Measurements from ENCODE around the gene CCDC68. TPM values are rescaled to one million over a fixed set of nuclear protein-coding genes. Genes with fewer than 3 reads are reported as not detected.

CCDC68 gene
- total and polyA plus RNA-seq, 2 of the 4 experiments (the other 2 are of a cell fraction): 0.46 to 0.54 TPM

DNA sequence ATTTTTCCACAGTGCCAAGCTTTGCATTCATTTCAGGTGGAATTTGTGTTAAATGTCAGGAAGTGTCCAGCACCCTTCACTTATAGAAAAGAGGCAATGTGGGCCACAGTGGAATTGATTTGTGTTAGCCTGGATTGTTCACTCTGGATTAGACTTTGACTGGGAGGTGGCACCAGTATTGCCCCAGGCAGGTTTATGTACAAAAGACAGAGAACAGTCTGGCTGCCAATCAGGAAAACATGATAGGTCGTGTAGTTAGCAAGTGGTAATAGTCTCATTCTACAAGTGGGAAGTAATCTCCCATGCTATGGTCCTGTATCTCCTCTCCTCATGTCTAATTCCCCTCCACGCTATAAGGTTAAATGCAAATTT, 85.4 kb downstream of the CCDC68 start:
- Histone ChIP-seq H3K4me3 (ENCODE audit: insufficient read depth, low read depth, low read length) (no peak overlapping the region), H4K8ac (ENCODE audit: low read depth in 2 of 2, low read length in 2 of 2) (no peak overlapping the region), H3K56ac (ENCODE audit: extremely low read depth, insufficient read depth, low read length) (no peak overlapping the region), H3K27me3 (ENCODE audit: control insufficient read depth, insufficient read depth, low read length) (no peaks in the 10 kb centered on the region), H2BK120ac (ENCODE audit: low read depth, low read length) (no peak overlapping the region), H4K5ac (ENCODE audit: low read depth, low read length) (no peak overlapping the region), H2AK9ac (replicated peaks; ENCODE audit: low read depth, low read length, poor library complexity) (no peak overlapping the region), H3K4me2 (ENCODE audit: low read depth, low read length) (no peak overlapping the region), H4K91ac (ENCODE audit: insufficient read depth, low read depth, low read length) (no peak overlapping the region), H2BK20ac (ENCODE audit: low read depth, low read length) (no peak overlapping the region), H2BK5ac (ENCODE audit: low read depth, low read length, poor library complexity, severe bottlenecking) (no peak overlapping the region), H3K9me3 (ENCODE audit: control insufficient read depth, insufficient read depth, low read length) (no peaks in the 10 kb centered on the region), H3K18ac (ENCODE audit: low read depth, low read length) (no peak overlapping the region), H3K14ac (replicated peaks; ENCODE audit: low read depth, low read length) (no peak overlapping the region), H3K9ac (ENCODE audit: low read depth, low read length) (no peak overlapping the region), H2AK5ac (ENCODE audit: low read depth, low read length) (no peak overlapping the region), H3K23ac (ENCODE audit: low read depth, low read length) (no peak overlapping the region), H2BK15ac (ENCODE audit: low read depth, low read length) (no peak overlapping the region), H4K20me1 (ENCODE audit: insufficient read depth, low read length) (no peaks in the 10 kb centered on the region), H3K9me1 (ENCODE audit: insufficient read depth, low read length) (no peaks in the 10 kb centered on the region), H3K4me1 (ENCODE audit: control insufficient read depth, insufficient read depth, low read length) (peaks cover 2% of the 10 kb centered on the region; the same call in 1 of the 2 replicates), H3K27ac (ENCODE audit: insufficient read depth, low read length) (no peak overlapping the region), H3K79me1 (ENCODE audit: low read depth in 1 of 2, low read length in 2 of 2) (no peaks in the 10 kb centered on the region), H3K4ac (ENCODE audit: low read depth, low read length) (no peak overlapping the region), H2AFZ (replicated peaks; ENCODE audit: low read length, poor library complexity) (no peak overlapping the region), H3K36me3 (ENCODE audit: control insufficient read depth, insufficient read depth, low read length) (no peaks in the 10 kb centered on the region)
- POLR2A ChIA-PET (ENCODE audit: unreplicated experiment): no interaction called here
- no CpG with 5 or more reads among the region's 2 CpGs for WGBS, 2 experiments (ENCODE audit: extremely low coverage in 2 of 2, insufficient read length in 1 of 2)
- intact Hi-C loops (cut with micrococcal nuclease) (no loop called here), dilution Hi-C loops (cut with HindIII; ENCODE audit: low sequenced_read_pairs, unreplicated experiment) (no loop called here), in situ Hi-C loops (cut with MboI; ENCODE audit: low sequenced_read_pairs) (no loop called here)
- ATAC-seq (ENCODE audit: low read depth): no peak
- CTCF ChIA-PET: no interaction called here
- TF ChIP-seq MAFK (IDR thresholded peaks at IDR 0.05; ENCODE audit: low read depth, low read length): no peak
- no peak for TF ChIP-seq CHD1 (IDR thresholded peaks at IDR 0.05; ENCODE audit: low read depth, low read length)
- no peak for TF ChIP-seq FOS (IDR thresholded peaks at IDR 0.05; ENCODE audit: low read depth, low read length)
- TF ChIP-seq RAD21 (IDR thresholded peaks at IDR 0.05; ENCODE audit: low read length): no peak
- no peak for TF ChIP-seq SMC3 (IDR thresholded peaks at IDR 0.05; ENCODE audit: low read depth, low read length)
- TF ChIP-seq RFX5 (IDR thresholded peaks at IDR 0.05; ENCODE audit: low read depth, low read length): no peak
- TF ChIP-seq MXI1 (IDR thresholded peaks at IDR 0.05; ENCODE audit: borderline replicate concordance, low read depth, low read length): no peak
- TF ChIP-seq, protein P1, sequence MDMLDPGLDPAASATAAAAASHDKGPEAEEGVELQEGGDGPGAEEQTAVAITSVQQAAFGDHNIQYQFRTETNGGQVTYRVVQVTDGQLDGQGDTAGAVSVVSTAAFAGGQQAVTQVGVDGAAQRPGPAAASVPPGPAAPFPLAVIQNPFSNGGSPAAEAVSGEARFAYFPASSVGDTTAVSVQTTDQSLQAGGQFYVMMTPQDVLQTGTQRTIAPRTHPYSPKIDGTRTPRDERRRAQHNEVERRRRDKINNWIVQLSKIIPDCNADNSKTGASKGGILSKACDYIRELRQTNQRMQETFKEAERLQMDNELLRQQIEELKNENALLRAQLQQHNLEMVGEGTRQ (IDR thresholded peaks at IDR 0.05; ENCODE audit: low read depth, low read length): no peak
- TF ChIP-seq CEBPB (IDR thresholded peaks at IDR 0.05; ENCODE audit: low read depth, low read length): no peak
- TF ChIP-seq POLR2A (IDR thresholded peaks at IDR 0.05; ENCODE audit: low read depth, low read length): no peak
- no peak for TF ChIP-seq MAZ (IDR thresholded peaks at IDR 0.05; ENCODE audit: borderline replicate concordance, low read depth, low read length)
- TF ChIP-seq RCOR1 (IDR thresholded peaks at IDR 0.05; ENCODE audit: insufficient replicate concordance, low read length): no peak
- TF ChIP-seq, protein P2, sequence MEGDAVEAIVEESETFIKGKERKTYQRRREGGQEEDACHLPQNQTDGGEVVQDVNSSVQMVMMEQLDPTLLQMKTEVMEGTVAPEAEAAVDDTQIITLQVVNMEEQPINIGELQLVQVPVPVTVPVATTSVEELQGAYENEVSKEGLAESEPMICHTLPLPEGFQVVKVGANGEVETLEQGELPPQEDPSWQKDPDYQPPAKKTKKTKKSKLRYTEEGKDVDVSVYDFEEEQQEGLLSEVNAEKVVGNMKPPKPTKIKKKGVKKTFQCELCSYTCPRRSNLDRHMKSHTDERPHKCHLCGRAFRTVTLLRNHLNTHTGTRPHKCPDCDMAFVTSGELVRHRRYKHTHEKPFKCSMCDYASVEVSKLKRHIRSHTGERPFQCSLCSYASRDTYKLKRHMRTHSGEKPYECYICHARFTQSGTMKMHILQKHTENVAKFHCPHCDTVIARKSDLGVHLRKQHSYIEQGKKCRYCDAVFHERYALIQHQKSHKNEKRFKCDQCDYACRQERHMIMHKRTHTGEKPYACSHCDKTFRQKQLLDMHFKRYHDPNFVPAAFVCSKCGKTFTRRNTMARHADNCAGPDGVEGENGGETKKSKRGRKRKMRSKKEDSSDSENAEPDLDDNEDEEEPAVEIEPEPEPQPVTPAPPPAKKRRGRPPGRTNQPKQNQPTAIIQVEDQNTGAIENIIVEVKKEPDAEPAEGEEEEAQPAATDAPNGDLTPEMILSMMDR (conservative IDR thresholded peaks at IDR 0.05; ENCODE audit: low read depth, low read length): no peak
- TF ChIP-seq NFE2L2 (IDR thresholded peaks at IDR 0.05; ENCODE audit: low read depth, low read length): no peak
- TF ChIP-seq BHLHE40 (IDR thresholded peaks at IDR 0.05; ENCODE audit: low read depth, low read length): no peak
- TF ChIP-seq, protein P3, sequence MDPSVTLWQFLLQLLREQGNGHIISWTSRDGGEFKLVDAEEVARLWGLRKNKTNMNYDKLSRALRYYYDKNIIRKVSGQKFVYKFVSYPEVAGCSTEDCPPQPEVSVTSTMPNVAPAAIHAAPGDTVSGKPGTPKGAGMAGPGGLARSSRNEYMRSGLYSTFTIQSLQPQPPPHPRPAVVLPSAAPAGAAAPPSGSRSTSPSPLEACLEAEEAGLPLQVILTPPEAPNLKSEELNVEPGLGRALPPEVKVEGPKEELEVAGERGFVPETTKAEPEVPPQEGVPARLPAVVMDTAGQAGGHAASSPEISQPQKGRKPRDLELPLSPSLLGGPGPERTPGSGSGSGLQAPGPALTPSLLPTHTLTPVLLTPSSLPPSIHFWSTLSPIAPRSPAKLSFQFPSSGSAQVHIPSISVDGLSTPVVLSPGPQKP (IDR thresholded peaks at IDR 0.05; ENCODE audit: borderline replicate concordance, low read depth, low read length): no peak
- no TSS peak for BruUV-seq (replicated peaks)
- no peak for DNase-seq

Data from IMR-90 (cell line).